ENCODE results near the gene CALD1. TPM values are rescaled to one million over a fixed set of nuclear protein-coding genes. Genes with fewer than 3 reads are reported as not detected.

CALD1 gene
- polyA plus RNA-seq, 1 donor (not counting 4 experiments of a cell fraction or from before 2014, with no cell fraction given): 229 TPM

DNA sequence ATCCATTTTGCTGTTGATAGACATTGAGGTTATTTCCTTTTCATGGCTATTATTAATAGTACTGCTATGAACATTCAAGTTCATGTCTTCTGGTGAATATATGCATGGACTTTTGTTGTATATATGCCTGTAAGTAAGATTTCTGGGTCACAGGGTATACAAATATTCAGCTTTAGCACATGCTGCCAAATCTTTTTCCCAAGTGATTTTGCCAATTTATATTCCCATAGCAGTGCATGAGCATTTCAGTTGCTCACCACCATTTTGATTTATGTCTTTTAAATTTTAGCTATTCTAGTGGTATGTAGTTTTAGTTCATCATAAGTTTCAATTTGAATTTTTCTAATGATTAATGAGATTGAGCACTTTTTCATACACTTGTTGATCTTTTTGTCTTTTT lies 59.9 kb downstream of the CALD1 start:
- Histone ChIP-seq H3K4me1 (ENCODE audit: control insufficient read depth, extremely low read depth, insufficient read depth, low read length) (peaks cover 8% of the 10 kb centered on the region), H3K27ac (ENCODE audit: control insufficient read depth, insufficient read depth, low read length) (no peak overlapping the region), H3K9ac (ENCODE audit: control insufficient read depth, extremely low read depth, insufficient read depth, low read length) (no peak overlapping the region), H4K20me1 (ENCODE audit: control insufficient read depth, extremely low read depth, insufficient read depth, low read length) (no peaks in the 10 kb centered on the region), H3K36me3 (ENCODE audit: control insufficient read depth in 2 of 2, extremely low read depth in 1 of 2, insufficient read depth in 2 of 2, low read length in 2 of 2) (no peaks in the 10 kb centered on the region), H3K4me2 (ENCODE audit: control insufficient read depth, extremely low read depth, insufficient read depth, low read depth, low read length) (no peak overlapping the region), H2AFZ (ENCODE audit: control insufficient read depth, low read length) (no peak overlapping the region), H3K27me3 (ENCODE audit: control insufficient read depth, extremely low read depth, insufficient read depth, low read length) (no peaks in the 10 kb centered on the region), H3K9me1 (ENCODE audit: control insufficient read depth, extremely low read depth, insufficient read depth, low read length) (no peaks in the 10 kb centered on the region), H3K4me3 (ENCODE audit: control insufficient read depth in 2 of 3, extremely low read depth in 1 of 3, insufficient read depth in 2 of 3, low read depth in 1 of 3, low read length in 3 of 3) (no peak overlapping the region), H3K79me2 (ENCODE audit: control insufficient read depth, insufficient read depth, low read length) (peaks cover 21% of the 10 kb centered on the region), H3K9me3 (ENCODE audit: control insufficient read depth, low read depth, low read length) (no peaks in the 10 kb centered on the region)
- no peak for TF ChIP-seq EZH2 (IDR thresholded peaks at IDR 0.05; ENCODE audit: low read length)
- TF ChIP-seq, protein P1, sequence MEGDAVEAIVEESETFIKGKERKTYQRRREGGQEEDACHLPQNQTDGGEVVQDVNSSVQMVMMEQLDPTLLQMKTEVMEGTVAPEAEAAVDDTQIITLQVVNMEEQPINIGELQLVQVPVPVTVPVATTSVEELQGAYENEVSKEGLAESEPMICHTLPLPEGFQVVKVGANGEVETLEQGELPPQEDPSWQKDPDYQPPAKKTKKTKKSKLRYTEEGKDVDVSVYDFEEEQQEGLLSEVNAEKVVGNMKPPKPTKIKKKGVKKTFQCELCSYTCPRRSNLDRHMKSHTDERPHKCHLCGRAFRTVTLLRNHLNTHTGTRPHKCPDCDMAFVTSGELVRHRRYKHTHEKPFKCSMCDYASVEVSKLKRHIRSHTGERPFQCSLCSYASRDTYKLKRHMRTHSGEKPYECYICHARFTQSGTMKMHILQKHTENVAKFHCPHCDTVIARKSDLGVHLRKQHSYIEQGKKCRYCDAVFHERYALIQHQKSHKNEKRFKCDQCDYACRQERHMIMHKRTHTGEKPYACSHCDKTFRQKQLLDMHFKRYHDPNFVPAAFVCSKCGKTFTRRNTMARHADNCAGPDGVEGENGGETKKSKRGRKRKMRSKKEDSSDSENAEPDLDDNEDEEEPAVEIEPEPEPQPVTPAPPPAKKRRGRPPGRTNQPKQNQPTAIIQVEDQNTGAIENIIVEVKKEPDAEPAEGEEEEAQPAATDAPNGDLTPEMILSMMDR (optimal IDR thresholded peaks at IDR 0.05 in 1 of 3, IDR thresholded peaks at IDR 0.05 in 1 of 3, conservative IDR thresholded peaks at IDR 0.05 in 1 of 3; ENCODE audit: extremely low read depth in 1 of 3, insufficient read depth in 2 of 3, low read length in 3 of 3): no peak
- DNase-seq (ENCODE audit: low read depth, low spot score) (no peak), FAIRE-seq (no peak)
- dilution Hi-C loops (cut with MboI; ENCODE audit: extremely low pct_ligation_motif_present, low sequenced_read_pairs): no loop called here

DNA sequence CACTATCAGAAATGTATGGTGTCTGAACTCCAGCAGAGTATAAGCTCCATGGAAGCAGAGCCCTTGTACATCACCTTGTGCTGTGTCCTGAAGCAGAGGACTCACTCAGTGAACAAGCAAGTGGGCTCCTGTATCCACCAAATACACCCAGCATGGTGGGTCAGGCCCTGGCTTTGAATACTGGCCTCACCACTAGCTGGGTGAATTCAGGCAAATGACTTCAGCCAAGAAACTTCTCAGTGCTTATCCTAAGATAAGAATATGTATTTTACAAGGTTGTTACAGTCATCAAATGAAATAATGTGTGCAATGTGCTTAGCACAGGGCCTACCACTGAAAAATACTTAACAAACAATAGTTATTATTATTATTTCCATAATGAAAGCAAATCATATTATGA lies 62.6 kb downstream of the CALD1 start:
- no peaks in the 10 kb centered on the region for H4K20me1 ChIP-seq (ENCODE audit: control insufficient read depth, extremely low read depth, insufficient read depth, low read length)
- no peak for DNase-seq (ENCODE audit: low read depth, low spot score)
- H3K27ac ChIP-seq (ENCODE audit: control insufficient read depth, insufficient read depth, low read length): no peak overlapping the region
- TF ChIP-seq, protein P1 (optimal IDR thresholded peaks at IDR 0.05 in 1 of 3, IDR thresholded peaks at IDR 0.05 in 1 of 3, conservative IDR thresholded peaks at IDR 0.05 in 1 of 3; ENCODE audit: extremely low read depth in 1 of 3, insufficient read depth in 2 of 3, low read length in 3 of 3): no peak
- TF ChIP-seq EZH2 (IDR thresholded peaks at IDR 0.05; ENCODE audit: low read length): no peak
- peaks cover 22% of the 10 kb centered on the region for H3K4me1 ChIP-seq (ENCODE audit: control insufficient read depth, extremely low read depth, insufficient read depth, low read length)
- FAIRE-seq: no peak
- H3K36me3 ChIP-seq (ENCODE audit: control insufficient read depth in 2 of 2, extremely low read depth in 1 of 2, insufficient read depth in 2 of 2, low read length in 2 of 2): peaks cover 0 to 3% of the 10 kb centered on the region in 2 experiments
- dilution Hi-C loops (cut with MboI; ENCODE audit: extremely low pct_ligation_motif_present, low sequenced_read_pairs): no loop called here
- no peak overlapping the region for H3K4me2 ChIP-seq (ENCODE audit: control insufficient read depth, extremely low read depth, insufficient read depth, low read depth, low read length)
- no peak overlapping the region for H2AFZ ChIP-seq (ENCODE audit: control insufficient read depth, low read length)
- no peaks in the 10 kb centered on the region for H3K9me1 ChIP-seq (ENCODE audit: control insufficient read depth, extremely low read depth, insufficient read depth, low read length)
- no peak overlapping the region for H3K4me3 ChIP-seq (ENCODE audit: control insufficient read depth in 2 of 3, extremely low read depth in 1 of 3, insufficient read depth in 2 of 3, low read depth in 1 of 3, low read length in 3 of 3)
- peaks cover 21% of the 10 kb centered on the region for H3K79me2 ChIP-seq (ENCODE audit: control insufficient read depth, insufficient read depth, low read length)
- H3K27me3 ChIP-seq (ENCODE audit: control insufficient read depth, extremely low read depth, insufficient read depth, low read length): no peaks in the 10 kb centered on the region
- no peak overlapping the region for H3K9ac ChIP-seq (ENCODE audit: control insufficient read depth, extremely low read depth, insufficient read depth, low read length)
- no peaks in the 10 kb centered on the region for H3K9me3 ChIP-seq (ENCODE audit: control insufficient read depth, low read depth, low read length)

All from keratinocyte (primary cell).